GM10847 (cell line): Measurements from ENCODE around the gene SLC4A1.

ENCODE experiments used
- POLR2A ChIP-seq: IDR thresholded peaks from 2 replicates; pipeline ENCODE4 v1.6.1; 2011; ENCODE audit not compliant: insufficient read length; ENCODE audit errors: extremely low read depth

Gene SLC4A1

DNA sequence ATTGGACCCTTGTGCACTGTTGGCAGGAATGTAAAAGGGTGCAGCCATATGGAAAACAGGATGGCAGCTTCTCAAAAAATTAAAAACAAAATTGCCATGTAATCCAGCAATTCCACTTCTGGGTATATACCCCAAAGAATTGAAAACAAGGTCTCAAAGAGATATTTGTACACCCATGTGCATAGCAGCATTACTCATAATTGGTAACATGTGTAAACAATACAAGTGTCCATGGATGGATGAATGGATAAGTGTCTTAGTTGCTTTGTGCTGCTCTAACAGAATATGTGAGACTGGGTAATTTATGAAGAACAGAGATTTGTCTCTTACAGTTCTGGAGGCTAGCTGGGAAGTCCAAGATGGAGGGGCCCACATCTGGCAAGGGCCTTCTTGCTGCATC, 36.7 kb upstream of the SLC4A1 start:
- no peak for TF ChIP-seq POLR2A

DNA sequence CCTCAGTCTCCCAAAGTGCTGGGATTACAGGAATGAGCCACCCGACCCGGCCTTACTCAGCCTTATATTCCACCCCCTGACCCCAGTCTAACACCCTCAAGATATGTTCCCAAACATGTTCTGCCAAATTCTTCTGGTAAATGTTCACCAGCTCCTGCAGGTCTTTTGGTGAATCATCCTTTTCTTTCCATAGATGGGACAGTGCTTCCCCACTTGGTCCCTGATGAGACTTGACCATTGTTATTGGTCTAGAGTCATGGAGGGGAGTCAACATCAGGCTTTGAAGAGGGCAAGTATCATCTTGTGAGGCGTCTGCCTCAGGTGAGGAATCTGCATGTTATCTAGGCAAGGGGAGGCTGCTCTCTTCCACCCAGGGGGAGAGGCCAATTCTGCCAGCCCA, 30.0 kb upstream of the SLC4A1 start:
- no peak for TF ChIP-seq POLR2A

DNA sequence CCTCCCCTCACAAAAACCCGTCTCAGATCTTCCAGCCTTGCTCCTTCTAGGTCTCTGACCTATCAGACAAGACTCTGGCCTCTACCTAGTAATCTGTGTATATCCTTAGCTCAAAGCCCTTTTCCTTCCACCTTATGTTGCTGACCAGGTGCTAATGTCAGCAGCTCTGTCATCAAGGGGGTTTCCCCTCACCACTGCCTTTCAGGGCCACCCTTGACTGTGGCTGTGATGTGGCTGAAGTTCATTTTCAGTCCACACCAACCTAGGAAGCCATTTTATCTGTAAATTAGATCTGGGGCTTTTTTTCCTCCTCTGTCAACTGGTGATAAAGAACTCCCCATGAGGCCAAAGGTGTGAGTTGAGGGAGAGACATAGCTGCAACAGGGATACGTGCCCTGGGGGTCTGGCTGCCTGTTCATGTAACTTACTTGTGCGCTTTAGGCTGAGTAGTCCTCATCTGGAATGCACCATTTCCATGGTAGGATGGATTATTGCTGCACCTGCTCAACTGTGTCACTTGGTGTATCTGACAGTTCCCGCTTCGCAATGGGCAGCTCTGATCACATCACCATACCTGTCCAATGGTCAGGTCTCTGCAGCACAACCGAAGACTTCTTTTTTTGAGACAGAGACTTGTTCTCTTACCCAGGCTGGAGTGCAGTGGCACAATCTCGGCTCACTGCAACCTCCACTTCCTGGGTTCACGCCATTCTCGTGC, 25.7 kb upstream of the SLC4A1 start:
- TF ChIP-seq POLR2A, result no peak

DNA sequence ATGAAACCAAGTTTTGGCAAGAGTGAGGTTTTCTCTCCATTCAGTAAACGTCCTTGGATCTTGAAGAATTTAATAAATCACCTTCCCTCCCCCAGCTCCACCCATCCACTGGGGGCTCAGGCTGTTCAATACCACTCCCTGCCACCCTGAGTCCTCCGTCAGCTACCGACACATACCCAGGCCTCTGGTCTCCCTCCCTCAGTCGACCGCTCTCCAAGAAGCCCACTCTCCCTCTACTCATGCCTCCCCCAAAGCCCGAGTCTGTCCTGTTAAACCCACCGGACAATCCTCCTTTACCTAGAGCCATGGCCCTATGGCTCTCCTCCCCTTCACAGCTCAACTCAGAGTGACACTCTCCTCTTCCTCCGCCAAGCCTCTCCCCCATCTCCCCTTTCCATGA, 19.7 kb upstream of the SLC4A1 start:
- no peak for TF ChIP-seq POLR2A

DNA sequence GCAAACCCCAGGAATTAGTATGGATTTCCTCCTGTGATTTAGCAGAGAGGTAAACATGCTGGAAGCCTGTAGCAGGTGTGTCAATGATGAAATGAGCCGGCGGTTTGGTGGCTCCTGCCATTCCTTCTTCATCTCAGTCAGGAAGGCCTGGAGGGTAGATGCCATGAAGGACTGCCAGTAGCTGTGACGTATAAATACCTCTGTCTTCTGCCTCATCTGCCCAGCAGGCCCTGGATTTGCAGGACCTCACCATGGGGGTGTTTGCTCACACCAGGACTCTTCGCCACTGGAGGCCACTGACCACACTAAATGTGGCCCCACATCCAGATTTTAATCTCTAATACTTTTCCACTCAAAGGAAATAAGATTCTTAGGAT, 16.1 kb upstream of the SLC4A1 start:
- no peak for TF ChIP-seq POLR2A

DNA sequence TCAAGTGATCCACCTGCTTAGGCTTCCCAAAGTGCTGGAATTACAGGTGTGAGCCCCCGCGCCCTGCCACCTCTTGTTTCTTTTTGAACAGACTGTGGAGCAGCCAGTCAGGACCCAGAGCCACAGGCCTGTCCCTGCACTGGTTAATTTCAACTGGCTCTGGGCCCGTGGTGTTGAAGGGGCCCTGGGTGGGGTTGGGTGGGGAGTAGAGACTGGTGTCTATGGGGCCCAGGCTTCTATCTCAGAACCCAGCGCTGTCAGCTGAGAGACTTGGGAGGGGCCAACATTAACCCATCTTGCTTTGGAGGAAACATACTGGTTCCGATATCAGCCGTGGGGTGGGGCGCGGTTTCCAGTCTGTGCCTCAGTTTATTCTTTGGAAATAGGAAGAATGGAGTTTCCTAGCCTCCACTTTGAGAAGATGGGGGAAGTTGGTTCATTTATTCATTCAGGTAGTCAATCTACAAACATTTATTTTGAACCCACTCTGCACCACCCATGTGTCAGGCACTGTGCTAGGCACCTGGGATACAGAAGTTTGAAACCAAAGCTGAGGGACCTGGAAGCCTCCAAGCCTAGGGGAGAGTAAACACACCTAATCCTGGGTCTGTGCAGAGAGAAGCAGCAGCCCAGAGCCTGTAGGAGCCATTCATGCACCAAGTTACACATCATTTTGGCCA, 15.5 kb upstream of the SLC4A1 start:
- no peak for TF ChIP-seq POLR2A

DNA sequence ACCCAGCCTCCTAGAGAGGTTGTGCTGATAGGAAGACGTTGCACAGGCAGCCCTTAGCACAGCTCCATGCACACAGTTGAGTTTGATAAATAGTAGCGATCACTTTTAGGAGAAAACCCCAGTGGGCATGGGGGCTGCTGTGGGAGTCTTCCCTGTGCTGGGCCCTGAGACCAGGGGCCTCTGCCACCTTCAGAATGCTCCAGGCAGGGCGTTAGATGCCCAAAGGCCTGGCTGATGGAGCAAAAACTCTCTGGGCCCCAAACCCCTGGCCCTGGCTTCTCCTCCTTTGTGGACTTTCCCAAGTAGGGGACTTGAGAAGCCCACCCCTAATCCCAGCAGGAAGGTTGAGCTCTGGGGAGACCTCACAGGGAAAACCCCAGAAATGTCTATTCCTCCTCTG, 14.3 kb upstream of the SLC4A1 start:
- TF ChIP-seq POLR2A, result no peak

DNA sequence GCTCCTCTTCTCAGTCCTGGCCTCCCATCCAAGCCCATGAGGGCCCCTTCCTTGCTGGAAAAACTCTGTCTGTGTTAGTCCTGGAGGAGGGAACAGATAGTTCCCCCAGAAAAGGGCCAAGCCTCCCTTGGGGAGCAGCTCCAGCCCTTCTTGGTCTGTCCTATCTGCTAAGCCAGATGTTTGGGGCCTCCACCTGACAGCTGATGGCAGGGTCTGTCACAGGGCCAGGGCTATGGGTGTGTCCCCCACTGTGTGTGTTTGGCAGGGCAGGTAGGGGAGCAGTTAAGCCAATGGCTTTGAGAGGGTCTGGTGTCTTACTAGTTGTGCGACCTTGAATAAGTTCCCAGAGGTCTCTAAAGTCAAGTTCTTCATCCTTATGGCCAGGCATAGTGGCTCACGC, 13.6 kb upstream of the SLC4A1 start:
- no peak for TF ChIP-seq POLR2A

DNA sequence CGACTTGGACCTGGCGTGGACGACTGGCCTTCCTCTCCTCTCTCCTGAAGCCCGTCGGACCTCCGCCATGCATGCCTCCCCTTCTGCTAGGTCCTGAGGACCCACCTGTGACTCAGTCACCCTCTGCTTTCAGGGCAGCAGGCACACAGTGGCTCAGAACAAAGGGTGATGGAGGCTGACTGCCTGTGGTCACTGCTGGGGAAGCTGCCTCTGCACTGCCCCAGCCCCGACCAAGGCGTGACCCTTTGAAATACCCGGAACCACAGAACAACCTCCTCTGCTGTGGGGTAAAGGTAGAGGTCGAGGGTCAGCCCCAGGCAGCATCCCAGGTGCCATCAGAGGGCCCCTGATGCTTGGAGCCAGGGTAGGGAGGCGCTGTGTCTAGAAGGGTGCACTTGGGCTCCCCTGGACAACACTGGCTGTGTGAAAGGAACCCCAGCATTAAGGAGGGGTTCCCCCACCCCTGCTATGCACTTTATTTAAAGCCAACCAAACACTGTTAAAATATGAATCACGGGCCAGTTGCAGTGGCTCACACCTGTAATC, 12.5 kb upstream of the SLC4A1 start:
- TF ChIP-seq POLR2A, result no peak

DNA sequence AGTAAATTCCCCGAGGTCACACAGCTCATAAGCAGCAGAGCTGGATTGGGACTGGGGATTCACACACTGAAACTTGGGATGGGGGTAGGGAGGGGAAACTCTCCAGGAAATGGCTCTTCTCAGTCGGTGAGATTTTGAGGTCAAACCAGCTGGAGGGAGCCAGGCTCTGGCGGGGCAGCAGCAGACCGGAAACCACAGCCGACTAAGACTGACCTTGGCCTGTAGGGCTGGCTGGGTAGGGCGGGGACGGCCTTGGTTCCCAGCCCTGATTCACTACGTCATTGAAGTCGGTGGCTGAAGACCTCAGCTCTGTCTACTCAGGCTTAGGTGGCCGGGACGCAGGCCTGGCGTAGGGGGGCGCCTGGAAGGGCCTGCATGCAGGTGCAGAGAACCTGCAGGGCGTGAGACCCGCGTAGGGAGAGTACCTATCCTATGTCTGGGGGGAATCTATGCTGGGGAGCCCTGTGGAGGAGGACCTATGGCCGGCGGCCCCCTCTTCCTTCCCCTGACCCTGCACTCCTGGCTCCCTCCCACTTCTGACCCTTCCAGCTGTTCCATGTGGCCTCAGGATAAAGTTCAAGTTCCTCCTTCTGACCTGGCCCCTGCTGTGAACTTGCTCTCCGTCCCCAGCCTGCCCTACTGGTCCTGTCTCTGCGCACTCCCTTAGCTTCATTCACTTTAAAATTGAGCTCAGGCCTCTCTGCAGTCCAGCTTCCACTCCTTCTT, 11.9 kb upstream of the SLC4A1 start:
- no peak for TF ChIP-seq POLR2A

DNA sequence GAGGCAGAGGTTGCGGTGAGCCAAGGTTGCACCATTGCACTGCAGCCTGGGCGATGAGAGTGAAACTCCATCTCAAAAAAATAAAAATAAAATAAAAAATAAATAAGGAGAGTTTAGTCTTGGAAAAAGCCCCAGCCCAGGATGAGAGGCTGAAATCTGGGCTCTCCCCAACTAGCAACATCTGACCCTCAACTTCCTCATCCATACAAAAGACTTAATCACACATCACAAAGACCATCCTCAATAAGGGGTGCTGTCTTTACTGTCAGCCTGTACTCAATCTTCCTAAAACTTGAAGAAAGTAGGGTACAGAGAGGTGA, 11.4 kb upstream of the SLC4A1 start:
- TF ChIP-seq POLR2A, result no peak

DNA sequence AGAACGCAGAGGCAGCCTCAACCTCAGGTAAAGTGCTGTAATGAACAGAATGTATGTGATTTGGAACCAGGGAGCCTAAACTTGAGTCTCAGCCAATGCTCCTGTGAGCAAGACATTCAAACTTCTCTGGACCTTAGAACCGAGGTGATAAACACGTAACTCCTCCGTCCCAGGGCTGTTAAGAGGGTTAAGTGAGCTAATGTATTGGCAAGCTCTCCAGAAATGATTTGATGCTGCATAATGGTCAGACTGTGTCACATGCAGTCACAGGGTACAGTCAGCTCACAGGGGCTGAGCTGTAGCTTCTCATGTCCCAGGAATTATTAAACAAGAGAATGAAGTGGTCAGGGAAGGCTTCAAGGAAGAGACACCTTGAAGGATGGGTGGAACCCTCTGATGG, 10.0 kb upstream of the SLC4A1 start:
- no peak for TF ChIP-seq POLR2A

DNA sequence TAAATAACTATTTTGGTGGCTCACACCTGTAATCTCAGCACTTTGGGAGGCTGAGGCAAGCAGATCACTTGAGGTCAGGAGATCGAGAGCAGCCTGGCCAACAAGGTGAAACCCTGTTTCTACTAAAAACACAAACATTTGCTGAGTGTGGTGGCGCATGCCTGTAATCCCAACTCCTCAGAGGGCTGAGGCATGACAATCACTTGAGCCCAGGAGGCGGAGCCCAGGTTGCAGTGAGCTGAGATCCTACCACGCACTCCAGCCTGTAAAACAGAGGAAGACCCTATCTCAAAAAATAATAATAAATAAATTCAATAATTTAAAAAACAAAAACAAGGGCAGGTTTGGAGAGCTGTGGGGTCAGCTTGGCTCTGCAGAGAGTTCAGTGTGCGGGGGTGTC, 5.7 kb upstream of the SLC4A1 start:
- TF ChIP-seq POLR2A, result no peak

DNA sequence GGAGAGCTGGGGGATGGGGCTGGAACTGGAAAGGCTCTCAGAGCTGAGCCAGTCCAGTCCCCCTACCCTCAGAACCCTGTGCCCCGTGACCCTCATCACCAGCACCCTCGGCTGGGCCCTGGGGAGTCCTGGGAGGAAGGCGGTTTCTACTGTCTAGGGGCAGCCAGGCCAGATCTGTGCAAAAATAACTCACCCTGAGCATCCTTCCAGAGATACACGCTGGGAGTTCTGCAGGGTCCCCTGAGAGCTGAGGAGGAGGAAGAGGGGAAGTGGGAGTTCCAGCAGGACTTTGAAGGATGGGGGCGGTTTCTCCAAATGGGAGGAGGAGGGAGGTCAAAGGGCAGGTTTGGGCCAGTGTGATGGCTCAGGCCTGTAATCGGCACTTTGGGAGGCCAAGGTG, 5.0 kb upstream of the SLC4A1 start:
- TF ChIP-seq POLR2A, result no peak

DNA sequence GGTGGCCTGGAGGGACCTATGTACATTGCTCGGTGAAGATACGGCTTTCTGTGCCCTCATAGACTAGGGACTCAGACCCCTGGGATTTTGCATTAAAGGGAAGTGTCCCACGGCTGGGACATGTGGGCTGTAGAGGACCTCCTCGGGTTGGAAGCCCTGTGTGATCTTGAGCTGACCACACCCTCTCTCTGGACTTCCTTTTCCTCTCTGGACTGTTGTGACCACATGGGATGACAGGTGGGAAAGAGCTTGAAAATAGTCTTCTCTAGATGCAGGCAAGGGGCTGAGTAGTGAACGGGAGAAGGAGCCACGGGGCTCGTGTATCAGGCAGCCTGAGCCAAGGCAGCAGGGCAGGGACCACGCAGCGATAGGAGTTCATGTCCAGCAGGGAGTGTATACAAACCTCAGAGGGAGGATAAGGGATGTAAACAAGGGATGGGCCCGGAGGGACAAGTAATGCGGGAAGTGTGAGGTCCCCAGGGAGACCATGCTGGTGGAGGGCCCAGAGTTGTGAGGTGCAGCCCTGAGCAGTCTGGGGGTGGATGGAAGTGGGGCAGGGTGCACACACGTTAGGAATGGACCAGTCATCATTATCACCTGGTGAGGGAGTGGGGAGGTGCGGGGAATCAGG, 4.5 kb upstream of the SLC4A1 start:
- no peak for TF ChIP-seq POLR2A
